HG03139 (cell line): ENCODE results near the gene NLRP3.
A peak's percentile ranks its signal among the peaks of the same experiment; 100 is the strongest.
"Not testable (repeated sequence)": the region's sequence is repeated elsewhere in the genome, so short reads cannot be mapped to it uniquely, and the experiment has no call there.

Source experiments
- ATAC-seq: cut with Tn5 transposase; IDR thresholded peaks from one replicate; pipeline ENCODE4 v1.9.1; 2021; ENCODE audit not compliant: unreplicated experiment

Gene NLRP3

DNA sequence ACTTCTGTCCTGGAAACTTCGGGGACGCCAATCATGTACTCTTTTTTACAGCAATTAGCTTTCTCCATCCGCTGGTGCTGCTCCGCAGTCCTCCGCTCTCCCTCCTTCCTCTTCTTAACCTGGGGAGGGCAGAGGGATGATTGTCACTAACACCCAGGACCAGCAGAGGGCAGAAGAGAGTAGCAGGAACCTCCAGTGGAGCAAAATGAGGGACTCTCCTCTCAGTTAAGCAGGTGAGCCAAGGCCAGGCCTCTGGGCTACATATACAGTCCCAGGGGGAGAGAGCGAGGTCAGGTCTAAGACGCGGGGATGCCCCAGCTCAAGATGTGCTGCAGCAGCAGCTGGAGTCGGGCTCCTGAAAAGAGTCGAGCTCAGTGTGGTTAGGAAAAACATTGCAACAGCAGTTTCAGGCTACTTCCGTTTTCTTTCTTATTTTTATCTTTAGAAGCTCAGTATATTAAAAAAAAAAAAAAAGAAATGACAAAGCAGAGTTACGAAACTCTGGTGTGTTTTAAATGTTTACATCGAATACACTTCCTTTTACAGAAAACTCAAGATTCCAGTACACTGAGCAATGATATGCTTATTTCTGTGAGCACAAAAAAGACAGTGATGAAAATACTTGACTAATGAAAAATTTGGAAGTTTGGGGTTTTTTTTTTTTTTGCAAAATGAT is 25.7 kb upstream of the NLRP3 start:
- peak; percentile 100 for ATAC-seq

DNA sequence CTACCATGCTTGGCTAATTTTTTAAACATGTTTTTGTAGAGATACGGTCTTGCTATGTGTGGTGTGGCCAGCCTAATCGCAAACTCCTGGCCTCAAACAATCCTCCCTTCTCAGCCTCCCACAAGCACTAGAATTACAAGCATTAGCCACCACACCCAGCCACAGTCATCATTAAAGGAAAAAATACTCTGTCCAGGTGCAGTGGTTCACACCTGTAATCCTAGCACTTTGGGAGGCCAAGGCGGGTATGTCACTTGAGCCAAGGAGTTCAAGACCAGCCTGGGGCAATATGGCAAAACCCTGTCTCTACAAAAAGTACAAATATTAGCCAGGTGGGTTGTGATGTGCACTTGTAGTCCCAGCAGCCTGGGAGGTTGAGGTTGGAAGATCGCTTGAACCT is 25.0 kb upstream of the NLRP3 start:
- ATAC-seq, result no peak

DNA sequence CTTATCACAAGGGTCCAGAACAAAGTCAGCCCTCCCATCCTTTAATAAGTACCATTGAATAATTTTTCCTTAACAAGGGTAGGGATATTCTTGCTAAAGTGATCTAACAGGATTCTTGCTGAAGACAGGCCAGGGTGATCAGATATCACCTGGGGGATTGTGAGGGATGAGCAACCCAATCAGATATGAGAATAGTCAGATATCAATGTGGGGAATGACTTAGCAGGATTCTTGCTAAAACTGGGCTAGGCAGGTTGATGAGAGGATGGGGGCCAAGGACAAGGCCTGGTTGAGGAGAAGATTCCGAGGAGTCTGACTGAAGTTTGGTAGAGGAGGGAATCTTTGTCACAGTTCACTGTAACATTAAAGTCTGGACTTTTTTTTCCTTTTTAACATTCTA is 23.9 kb upstream of the NLRP3 start:
- no peak for ATAC-seq

DNA sequence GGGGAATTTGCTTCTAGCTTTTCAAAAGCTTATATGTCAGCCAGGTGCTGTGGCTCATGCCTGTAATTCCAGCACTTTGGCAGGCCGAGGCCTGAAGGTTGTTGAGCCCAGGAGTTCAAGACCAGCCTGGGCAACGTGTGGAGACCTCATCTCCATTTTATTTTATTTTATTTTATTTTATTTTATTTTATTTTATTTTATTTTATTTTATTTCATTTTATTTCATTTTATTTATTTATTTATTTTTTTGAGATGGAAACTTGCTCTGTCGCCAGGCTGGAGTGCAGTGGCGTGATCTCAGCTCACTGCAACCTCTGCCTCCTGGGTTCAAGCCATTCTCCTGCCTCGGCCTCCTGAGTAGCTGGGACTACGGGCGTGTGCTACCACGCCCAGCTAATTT is 20.9 kb upstream of the NLRP3 start:
- not testable (repeated sequence) for ATAC-seq

DNA sequence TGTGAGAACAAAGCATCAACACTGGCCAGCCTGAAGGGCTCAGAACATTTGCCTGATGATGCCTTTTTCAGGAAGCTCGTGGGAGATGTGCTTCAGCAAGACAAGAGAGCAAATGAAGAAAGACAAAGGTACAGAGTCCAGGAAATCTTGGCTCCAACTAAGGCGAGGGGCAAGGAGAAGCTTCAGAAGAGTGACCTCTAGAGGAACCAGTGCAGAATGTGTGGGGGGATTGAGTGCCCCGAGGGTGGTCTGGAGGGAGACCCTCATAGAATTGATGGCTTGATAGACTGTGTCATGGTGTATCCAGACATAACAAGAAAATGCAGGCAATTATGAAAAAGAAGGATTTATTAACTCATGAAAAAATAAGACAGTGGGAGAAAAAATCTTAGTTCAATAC is 15.3 kb upstream of the NLRP3 start:
- no peak for ATAC-seq

DNA sequence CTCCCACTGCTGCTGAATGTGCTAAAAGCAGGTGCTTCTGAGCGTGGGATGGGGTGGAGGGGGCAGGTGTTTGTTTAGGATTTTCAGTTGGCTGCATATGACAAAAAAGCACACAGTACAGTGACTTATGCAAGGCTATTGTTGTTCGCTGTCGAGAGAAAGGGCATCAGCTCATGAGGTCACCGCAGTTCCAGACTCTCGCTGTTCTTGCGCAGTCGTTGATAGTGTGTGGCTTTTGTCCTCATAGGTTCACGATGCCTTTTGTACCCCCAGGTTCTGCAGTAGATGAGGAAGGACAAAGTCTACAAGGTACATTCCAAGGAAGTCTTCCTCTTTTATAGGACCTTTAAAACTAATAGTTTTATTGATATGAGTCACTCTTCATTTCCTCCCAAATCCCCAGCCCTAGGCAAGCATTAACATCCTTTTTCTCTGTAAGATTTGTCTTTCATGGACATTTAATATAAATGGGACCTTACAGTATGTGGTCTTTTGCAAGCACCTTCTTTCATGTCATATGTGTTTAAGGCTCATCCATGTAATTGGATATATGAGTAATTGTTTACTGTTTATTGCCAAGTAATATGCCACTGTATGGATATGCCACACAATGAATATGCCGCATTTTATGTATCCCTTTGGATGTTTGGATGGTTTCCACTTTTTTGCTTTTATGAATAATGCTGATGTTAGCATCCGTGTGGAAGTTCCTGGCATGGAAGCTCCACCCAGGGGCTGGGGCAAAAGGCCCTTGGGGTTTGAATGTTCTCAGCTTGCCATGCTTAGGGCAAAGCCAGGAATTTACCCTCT is 14.5 kb upstream of the NLRP3 start:
- no peak for ATAC-seq

DNA sequence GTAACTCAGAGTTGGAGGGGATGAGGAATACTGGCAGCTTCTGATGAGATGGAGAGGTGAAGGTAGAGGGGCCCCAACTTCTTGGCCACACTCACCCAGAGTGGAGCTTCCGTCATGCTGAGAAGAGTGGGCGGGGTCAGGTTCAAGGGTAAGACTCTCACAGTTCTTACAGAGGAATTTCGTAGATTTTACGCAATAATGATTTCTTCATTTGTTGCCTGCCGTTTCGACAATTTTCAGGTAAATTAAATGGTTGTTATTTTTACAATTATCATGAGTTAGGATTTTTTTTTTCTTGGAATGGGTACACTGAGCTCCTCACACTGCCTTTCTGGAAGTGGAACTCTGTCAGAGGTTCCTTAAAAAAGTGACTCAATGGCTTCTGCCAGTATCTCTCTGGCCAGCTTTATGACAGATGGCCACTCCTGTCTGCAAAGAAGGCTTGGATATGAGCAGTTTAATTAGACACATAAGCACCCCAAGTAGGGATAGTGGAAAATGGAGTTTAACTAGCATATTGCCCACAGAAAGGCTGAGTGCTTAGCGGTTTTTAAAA is 13.8 kb upstream of the NLRP3 start:
- no peak for ATAC-seq

DNA sequence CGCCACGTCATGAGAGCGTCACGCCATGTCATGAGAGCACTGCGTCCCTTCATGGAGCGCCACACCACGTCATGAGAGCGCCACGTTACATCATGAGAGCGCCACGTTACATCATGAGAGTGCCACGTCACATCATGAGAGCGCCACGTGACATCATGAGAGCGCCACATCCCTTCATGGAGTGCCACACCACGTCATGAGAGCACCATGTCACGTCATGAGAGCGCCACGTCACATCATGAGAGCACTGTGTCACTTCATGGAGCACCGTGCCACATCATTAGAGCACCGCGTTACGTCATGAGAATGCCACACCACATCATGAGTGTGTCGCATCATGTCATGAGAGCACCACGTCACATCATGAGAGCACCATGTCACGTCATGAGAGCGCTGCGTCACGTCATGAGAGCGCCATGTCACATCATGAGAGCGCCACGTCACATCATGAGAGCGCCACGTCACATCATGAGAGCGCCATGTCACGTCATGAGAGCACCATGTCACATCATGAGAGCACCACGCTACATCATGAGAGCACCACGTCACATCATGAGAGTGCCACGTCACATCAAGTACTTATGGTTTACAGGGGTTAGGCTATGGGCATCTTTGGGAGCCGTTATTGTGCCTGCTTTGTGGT is 9.8 kb upstream of the NLRP3 start:
- no peak for ATAC-seq

DNA sequence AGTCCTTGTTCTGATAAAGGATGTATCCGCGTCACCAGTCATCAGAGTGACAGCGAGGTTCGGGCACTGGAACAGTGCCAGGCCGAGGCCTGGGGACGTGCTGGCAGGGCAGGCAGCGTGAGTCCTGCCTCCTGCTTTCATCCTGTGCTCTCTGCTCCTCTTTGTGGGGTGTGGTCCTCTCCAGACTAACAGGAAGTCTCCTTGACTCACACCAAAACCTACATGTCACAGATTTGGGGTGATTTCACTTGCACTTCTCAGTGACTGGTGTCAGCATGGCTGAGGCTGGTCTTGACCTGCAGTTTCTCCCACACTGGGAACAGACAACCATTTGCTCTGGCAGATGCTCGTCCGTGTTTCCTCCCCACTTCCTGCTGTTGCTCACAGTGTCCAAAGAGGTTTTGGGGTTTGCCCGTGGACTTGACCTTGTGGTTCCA is 8.8 kb upstream of the NLRP3 start:
- ATAC-seq, result peak; percentile 79

DNA sequence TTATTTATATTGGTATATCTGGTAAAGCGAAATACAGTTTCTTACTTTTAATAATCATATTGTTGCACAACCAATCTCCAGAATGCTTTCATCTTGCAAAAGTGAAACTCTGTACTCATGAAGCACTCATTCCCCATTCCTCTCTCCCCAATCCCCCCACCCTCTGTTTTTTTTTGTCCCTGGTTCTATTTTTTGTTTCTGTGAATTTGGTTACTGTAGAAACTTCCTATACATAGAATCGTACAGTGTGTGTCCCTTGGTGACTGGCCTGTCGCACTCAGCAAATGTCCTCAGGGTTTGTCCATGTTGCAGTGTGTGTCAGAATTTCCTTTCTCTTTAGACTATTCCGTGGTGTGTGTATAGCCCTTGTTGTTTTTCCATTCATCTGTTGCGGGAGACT is 7.9 kb upstream of the NLRP3 start:
- no peak for ATAC-seq

DNA sequence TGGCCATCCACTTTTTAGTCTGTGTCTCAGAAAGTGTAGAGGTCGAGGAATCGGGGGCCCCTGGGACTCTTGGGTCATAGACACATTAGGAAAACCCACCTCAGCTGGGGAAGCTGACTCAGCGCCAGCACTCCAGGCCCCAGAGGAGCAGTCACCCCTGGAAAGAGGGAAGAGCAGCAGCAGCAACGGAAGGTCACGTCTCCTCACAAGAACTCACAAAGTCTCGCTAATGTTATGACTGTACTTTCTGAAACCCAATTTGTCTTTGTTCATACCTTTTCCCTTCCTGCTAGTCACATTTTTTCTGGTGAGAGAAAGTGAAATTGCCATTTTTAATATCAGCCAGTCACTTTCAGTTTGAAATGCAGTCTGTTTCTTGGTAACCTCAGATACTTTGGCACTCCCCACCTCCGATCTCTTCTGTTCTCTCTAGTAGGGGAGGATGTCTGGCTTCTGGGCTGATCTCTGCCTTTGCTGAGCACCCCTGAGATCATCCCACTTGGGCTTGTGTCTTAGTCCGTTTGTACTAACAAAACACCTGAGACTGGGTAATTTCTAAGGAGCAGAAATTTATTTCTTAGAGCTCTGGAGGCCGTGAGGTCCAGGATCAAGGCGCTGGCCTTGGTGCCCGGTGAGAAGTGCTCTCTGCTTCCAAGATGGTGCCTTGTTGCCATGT is 6.0 kb upstream of the NLRP3 start:
- ATAC-seq, result peak; percentile 73

DNA sequence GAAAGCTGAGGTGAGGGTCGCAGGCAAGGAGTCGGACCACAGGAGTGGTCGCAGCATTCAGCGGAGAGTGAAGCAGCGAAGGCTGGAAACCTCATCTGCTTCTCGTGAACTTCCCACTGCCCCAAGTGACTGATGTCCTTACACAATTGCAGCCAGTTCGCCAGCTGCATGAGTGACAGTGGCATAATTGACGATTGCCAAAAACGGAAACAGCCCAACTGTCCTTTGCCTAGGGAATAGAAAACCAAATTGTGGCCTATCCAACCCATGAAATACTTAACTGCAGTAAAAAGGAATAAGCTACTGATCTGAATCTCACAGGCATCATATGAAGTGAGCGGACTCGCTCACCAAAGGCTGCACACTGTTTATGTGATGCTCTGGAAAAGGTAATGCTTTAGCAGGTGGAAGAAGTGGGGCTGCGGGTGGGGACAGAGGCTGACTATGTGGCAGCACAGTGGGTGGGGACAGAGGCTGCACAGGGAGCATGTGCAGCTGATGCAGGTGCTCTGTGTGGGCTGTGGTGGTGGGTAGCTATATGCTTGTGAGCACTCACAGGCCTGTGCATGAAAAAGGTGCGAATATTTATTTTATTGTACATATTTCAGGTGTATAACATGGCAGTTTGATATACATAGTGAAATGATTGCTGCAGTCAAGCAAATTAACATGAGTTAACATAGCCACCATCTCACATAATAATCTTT is 4.2 kb upstream of the NLRP3 start:
- ATAC-seq, result no peak

DNA sequence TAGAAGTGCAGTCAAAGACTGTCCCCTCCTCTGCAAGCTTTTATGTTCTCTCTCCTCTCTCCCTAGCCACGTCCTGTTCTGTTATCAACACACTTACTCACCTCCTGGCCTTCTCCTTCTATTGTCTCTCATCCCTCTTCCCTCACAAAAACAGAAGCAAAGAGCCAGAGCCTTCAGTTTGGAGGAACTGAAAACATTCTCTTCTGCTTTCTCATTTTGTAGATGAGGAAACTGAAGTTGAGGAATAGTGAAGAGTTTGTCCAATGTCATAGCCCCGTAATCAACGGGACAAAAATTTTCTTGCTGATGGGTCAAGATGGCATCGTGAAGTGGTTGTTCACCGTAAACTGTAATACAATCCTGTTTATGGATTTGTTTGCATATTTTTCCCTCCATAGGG is 1.9 kb downstream of the NLRP3 start:
- no peak for ATAC-seq

DNA sequence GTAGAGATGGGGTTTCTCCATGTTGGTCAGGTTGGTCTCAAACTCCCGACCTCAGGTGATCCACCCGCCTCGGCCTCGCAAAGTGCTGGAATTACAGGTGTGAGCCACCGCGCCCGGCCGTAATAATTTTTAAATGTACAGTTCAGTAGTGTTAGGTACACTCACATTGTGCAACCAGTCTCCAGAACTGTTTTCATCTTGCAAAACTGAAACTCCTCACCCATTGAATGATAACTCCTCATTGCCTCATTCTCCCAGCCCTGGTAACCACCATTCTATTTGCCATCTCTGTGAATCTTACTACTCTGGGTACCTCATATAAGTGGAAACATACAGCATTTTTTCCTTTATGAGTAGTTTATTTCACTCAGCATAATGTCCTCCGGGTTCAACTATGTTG is 3.4 kb downstream of the NLRP3 start:
- no peak for ATAC-seq

DNA sequence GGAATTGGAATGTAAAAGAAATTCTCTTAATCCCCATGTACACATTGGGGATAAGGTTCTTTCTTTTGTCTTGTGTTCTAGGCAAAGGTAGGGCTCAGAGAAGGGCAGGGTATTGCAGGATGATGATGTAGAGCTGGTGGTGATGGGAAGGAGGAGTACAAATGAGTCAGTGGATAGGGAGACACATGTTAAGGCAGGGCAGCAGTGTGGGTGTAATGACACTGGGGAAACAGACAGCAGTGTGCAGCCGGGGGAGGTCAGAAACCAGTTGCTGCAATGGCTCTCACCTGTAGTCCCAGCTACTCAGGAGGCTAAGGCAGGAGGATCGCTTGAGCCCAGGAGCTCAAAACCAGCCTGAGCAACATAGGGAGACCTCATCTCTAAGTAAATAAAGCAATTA is 5.1 kb downstream of the NLRP3 start:
- no peak for ATAC-seq

DNA sequence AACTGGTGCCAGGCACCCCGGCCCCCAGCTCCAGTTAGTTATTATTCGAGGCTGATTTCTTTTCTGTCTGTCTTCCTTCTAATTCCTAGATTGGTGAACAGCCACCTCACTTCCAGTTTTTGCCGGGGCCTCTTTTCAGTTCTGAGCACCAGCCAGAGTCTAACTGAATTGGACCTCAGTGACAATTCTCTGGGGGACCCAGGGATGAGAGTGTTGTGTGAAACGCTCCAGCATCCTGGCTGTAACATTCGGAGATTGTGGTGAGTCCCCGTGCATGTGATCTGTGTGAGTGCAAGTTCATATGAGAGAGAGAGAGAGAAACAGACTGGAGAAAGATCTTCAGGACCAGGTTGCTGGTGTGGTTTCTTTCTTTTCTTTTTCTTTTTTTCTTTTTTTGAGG is 13.5 kb downstream of the NLRP3 start:
- no peak for ATAC-seq

DNA sequence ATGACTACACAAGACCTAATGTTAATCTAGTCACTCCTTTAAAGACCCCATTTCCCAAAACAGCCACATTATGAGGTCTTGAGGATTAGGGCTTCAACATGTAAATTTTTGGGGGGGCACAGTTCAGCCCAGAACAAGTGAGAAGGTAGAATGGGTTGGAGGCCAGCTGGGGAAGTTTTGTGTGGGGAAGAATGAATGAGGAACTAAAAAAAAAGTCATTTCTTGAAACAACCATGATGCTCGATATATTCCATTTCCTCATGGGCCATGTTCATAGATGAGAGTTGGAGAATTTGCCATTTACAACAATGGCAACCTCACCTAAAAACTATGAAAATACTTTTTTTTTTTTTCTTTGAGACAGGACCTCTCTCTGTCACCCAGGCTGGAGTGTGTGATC is 14.5 kb downstream of the NLRP3 start:
- no peak for ATAC-seq

DNA sequence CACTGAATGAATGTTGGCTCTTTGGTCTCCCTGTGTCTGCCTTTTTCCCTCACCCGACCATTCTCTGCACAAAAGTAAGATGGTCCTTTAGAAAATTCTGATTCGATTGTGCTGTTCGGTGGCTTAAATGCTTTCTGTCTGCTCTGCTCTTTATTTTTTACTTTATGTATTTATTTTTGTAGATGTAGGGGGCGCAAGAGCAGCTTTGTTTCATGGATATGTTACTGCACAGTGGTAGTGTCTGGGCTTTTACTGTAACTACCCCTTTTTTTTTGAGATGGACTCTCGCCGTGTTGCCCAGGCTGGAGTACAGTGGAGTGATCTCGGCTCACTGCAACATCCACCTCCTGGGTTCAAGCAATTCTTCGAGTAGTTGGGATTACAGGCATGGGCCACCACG is 15.7 kb downstream of the NLRP3 start:
- no peak for ATAC-seq

DNA sequence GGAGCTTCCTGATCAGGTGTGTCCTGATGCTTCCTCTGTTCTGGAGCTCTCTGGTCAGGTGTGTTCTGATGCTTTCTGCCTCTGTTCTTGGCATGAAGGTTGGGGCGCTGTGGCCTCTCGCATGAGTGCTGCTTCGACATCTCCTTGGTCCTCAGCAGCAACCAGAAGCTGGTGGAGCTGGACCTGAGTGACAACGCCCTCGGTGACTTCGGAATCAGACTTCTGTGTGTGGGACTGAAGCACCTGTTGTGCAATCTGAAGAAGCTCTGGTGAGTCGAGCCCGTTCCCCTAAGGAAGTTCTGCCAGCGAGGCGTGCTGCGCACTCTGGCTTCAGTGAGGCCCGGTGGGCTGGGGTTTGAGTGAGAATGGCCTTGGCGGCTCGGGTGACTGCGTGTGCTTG is 18.0 kb downstream of the NLRP3 start:
- no peak for ATAC-seq

DNA sequence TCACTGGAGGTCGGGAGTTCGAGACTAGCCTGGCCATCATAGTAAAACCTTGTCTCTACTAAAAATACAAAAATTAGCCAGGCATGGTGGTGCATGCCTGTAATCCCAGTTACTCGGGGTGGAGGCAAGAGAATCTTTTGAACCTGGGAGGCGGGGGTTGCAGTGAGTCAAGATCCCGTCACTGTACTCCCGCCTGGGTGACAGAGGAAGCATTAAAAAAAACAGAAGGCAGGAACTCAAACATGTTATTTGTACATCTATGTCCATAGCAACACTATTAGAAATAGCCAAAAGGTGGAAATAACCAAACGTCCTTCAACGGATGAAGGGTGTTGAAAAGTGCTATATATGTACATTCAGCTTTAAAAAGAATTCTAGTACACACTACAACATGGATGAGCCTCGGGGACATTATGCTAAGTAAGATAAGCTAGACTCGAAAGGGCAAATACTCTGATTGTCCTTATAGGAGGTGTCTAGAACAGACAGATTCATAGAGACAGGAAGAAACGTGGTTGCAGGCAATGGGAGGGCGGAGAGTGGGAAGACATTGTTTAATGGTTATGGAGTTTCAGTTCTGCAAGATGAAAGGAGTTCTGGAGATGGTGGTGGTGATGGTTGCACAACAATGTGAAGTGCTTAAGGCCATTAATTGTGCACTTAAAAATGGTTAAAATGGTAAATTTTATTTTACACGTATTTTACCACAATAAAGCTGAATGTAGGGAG is 19.2 kb downstream of the NLRP3 start:
- no peak for ATAC-seq
